HepG2 (cell line): ENCODE results near the gene YIPF3. TPM values are rescaled to one million over a fixed set of nuclear protein-coding genes. Genes with fewer than 3 reads are reported as not detected.

ENCODE experiments used
- ADNP ChIP-seq: sonication (generic); formaldehyde crosslinking; IDR thresholded peaks from 2 replicates; pipeline ENCODE4 v1.4.0; 2020; ENCODE audit warnings: missing genetic modification reagents
- ARID3A ChIP-seq: IDR thresholded peaks from 2 replicates; pipeline ENCODE4 v1.6.1; 2012; ENCODE audit warnings: low read depth, low read length, improper control_type of control experiment
- ARID5B ChIP-seq: IDR thresholded peaks from 2 replicates; pipeline ENCODE4 v1.4.0; 2020; ENCODE audit warnings: mild to moderate bottlenecking, missing genetic modification reagents
- ATF7 ChIP-seq, 2 experiments: fragments of 450-650 bp in 1 of 2; sonication (generic) in 1 of 2; formaldehyde crosslinking in 1 of 2; IDR thresholded peaks; 2 replicates each; pipeline versions ENCODE4 v1.4.0 to v1.6.1; 2016 to 2020; ENCODE audit warnings: antibody characterized with exemption in 1 of 2, mild to moderate bottlenecking in 1 of 2, missing genetic modification reagents in 1 of 2
- CAMTA2 ChIP-seq: sonication (generic); formaldehyde crosslinking; IDR thresholded peaks from 2 replicates; pipeline ENCODE4 v1.4.0; 2020; ENCODE audit warnings: mild to moderate bottlenecking, missing genetic modification reagents, borderline replicate concordance
- ELF3 ChIP-seq: IDR thresholded peaks from 2 replicates; pipeline ENCODE4 v1.6.1; 2016; ENCODE audit warnings: missing genetic modification reagents, missing compliant biosample characterization
- GPN1 ChIP-seq: sonication (generic); formaldehyde crosslinking; IDR thresholded peaks from 2 replicates; pipeline ENCODE4 v1.5.1; 2020; ENCODE audit warnings: missing genetic modification reagents, borderline replicate concordance
- HMG20A ChIP-seq: IDR thresholded peaks from 2 replicates; pipeline ENCODE4 v1.6.1; 2016; ENCODE audit warnings: borderline replicate concordance
- HNF4A ChIP-seq: sonication (generic); formaldehyde crosslinking; IDR thresholded peaks from 2 replicates; pipeline ENCODE4 v1.4.0; 2020; ENCODE audit warnings: missing genetic modification reagents
- HNRNPL ChIP-seq: fragments of 200-400 bp; formaldehyde crosslinking; IDR thresholded peaks from 2 replicates; pipeline ENCODE4 v1.6.1; 2017; ENCODE audit warnings: mild to moderate bottlenecking, low read depth, low read length
- LCORL ChIP-seq, 2 experiments: fragments of 450-650 bp in 1 of 2; sonication (generic) in 1 of 2; formaldehyde crosslinking in 1 of 2; IDR thresholded peaks; 2 replicates each; pipeline versions ENCODE4 v1.5.0 to v1.6.1; 2017 to 2020; ENCODE audit warnings: antibody characterized with exemption in 1 of 2, missing genetic modification reagents in 1 of 2
- MXD1 ChIP-seq: sonication (generic); formaldehyde crosslinking; IDR thresholded peaks from 2 replicates; pipeline ENCODE4 v1.4.0; 2020; ENCODE audit warnings: mild to moderate bottlenecking, missing genetic modification reagents
- NBN ChIP-seq: fragments of 450-650 bp; conservative IDR thresholded peaks from 2 replicates; pipeline ENCODE4 v1.6.1; 2017
- NR2C2 ChIP-seq: sonication (generic); formaldehyde crosslinking; IDR thresholded peaks from 2 replicates; pipeline ENCODE4 v1.4.0; 2020; ENCODE audit warnings: missing genetic modification reagents, mild to moderate bottlenecking, moderate library complexity, borderline replicate concordance
- PHF20 ChIP-seq: sonication (generic); formaldehyde crosslinking; IDR thresholded peaks from 2 replicates; pipeline ENCODE4 v1.5.0; 2020; ENCODE audit warnings: mild to moderate bottlenecking, missing genetic modification reagents
- SAP130 ChIP-seq: IDR thresholded peaks from 2 replicates; pipeline ENCODE4 v1.6.1; 2016; ENCODE audit warnings: low read depth
- ZBTB34 ChIP-seq: sonication (generic); formaldehyde crosslinking; IDR thresholded peaks from 2 replicates; pipeline ENCODE4 v1.8.0; 2022; ENCODE audit warnings: mild to moderate bottlenecking, missing genetic modification reagents
- ZKSCAN8 ChIP-seq: IDR thresholded peaks from 2 replicates; pipeline ENCODE4 v1.6.1; 2016; ENCODE audit warnings: borderline replicate concordance, missing genetic modification reagents, missing compliant biosample characterization
- ZNF256 ChIP-seq: sonication (generic); formaldehyde crosslinking; conservative IDR thresholded peaks from 2 replicates; pipeline ENCODE4 v1.4.0; 2020; ENCODE audit warnings: missing genetic modification reagents
- ZNF607 ChIP-seq: sonication (generic); formaldehyde crosslinking; IDR thresholded peaks from 2 replicates; pipeline ENCODE4 v1.5.1; 2020; ENCODE audit warnings: missing genetic modification reagents, mild to moderate bottlenecking, borderline replicate concordance
- ZNF784 ChIP-seq: sonication (generic); formaldehyde crosslinking; IDR thresholded peaks from 2 replicates; pipeline ENCODE4 v1.5.1; 2020; ENCODE audit warnings: missing genetic modification reagents, mild to moderate bottlenecking, borderline replicate concordance
- polyA plus RNA-seq, 8 experiments: library from polyadenylated mRNA; depleted of rRNA in 3 of 8; stranded (reverse) in 7 of 8; unstranded in 1 of 8; fragments of >200 nt; fragmentation: Illumina TruSeq in 4 of 8; extraction: Trizol in 4 of 8; gene quantifications; 2 replicates each; pipeline versions ENCODE4 v1.2.1 to v1.2.3, GENCODE V29; 2011 to 2016; ENCODE audit warnings: low read depth in 4 of 8, missing spikeins in 1 of 8, mixed read lengths in 1 of 8; ENCODE audit not compliant: insufficient read depth in 1 of 8
- total RNA-seq, 5 experiments: library from RNA; depleted of rRNA; stranded (reverse); fragments of >200 nt; fragmentation: Illumina TruSeq; extraction: Trizol; gene quantifications; 2 replicates each; pipeline ENCODE4 v1.2.3, GENCODE V29; 2016; ENCODE audit warnings: low read depth in 1 of 5

YIPF3 gene
- total and polyA plus RNA-seq, 2 of the 13 experiments (the other 11 are each of a cell fraction or from before 2014, with no cell fraction given), result 107 to 206 TPM

GRCh38 chr6:43506667-43507471 lies 9.9 kb downstream of the YIPF3 start (continued):
- TF ChIP-seq ARID5B, result peak; percentile 25; the same call in 1 of the 2 replicates
- no peak for TF ChIP-seq ZBTB34 (CRISPR knock-in tag)
- TF ChIP-seq HNRNPL, result no peak
- TF ChIP-seq NR2C2 (CRISPR knock-in tag), result no peak
- TF ChIP-seq ELF3 (CRISPR knock-in tag), result peak; percentile 55; the same call in 1 of the 2 replicates
- no peak for TF ChIP-seq ADNP (CRISPR knock-in tag)
- TF ChIP-seq HMG20A, result no peak
- 0 out of 2 replicates have a peak, but pooled peaks have one; percentile 20 for TF ChIP-seq ZKSCAN8
- TF ChIP-seq NBN, result no peak
- TF ChIP-seq LCORL (IDR thresholded peaks at IDR 0.05), result no peak
- TF ChIP-seq LCORL (CRISPR knock-in tag; IDR thresholded peaks at IDR 0.05), result no peak
- TF ChIP-seq ARID3A, result no peak
- no peak for TF ChIP-seq GPN1
- TF ChIP-seq ZNF256 (CRISPR knock-in tag), result no peak
- TF ChIP-seq ZNF607 (CRISPR knock-in tag), result peak; percentile 34; the same call in 1 of the 2 replicates
- 0 out of 2 replicates have a peak, but pooled peaks have one; percentile 54 for TF ChIP-seq CAMTA2 (CRISPR knock-in tag)
- TF ChIP-seq HNF4A (CRISPR knock-in tag), result no peak
- TF ChIP-seq ZNF784 (CRISPR knock-in tag), result no peak; the same call in 1 of the 2 replicates
- no peak for TF ChIP-seq ATF7 (IDR thresholded peaks at IDR 0.05)
- TF ChIP-seq ATF7 (CRISPR knock-in tag; IDR thresholded peaks at IDR 0.05), result no peak
- TF ChIP-seq MXD1 (CRISPR knock-in tag), result no peak
- TF ChIP-seq PHF20 (CRISPR knock-in tag), result no peak
- peak; percentile 61; the same call in 1 of the 2 replicates for TF ChIP-seq SAP130 (CRISPR knock-in tag)
